ENCODE data around the gene UBP1.
"Not testable (repeated sequence)": the region's sequence is repeated elsewhere in the genome, so short reads cannot be mapped to it uniquely, and the experiment has no call there.

The UBP1 gene

GRCh38 chr3:33459577-33459976 is 19.4 kb upstream of the UBP1 start:
- POLR2A ChIA-PET; H3K4me1 ChIP-seq (ENCODE audit: control insufficient read depth, insufficient read depth, low read length); H3K27ac ChIP-seq (ENCODE audit: extremely low read depth, low read depth, low read length); H3K9me3 ChIP-seq (ENCODE audit: control insufficient read depth, insufficient read depth, low read depth, low read length); H3K4me3 ChIP-seq (ENCODE audit: low read depth, low read length); H3K36me3 ChIP-seq (ENCODE audit: control insufficient read depth in 2 of 2, insufficient read depth in 1 of 2, low read length in 2 of 2); CTCF ChIA-PET: not testable (repeated sequence)
- TF ChIP-seq SETDB1 (IDR thresholded peaks at IDR 0.05; ENCODE audit: insufficient read length, low read length) (peak; percentile 49), ZNF280D (tag by site-specific recombination; IDR thresholded peaks at IDR 0.05) (0 out of 2 replicates have a peak, but pooled peaks have one; percentile 73)

- Histone ChIP-seq H3K9me3 (ENCODE audit: control insufficient read depth, insufficient read depth, low read depth, low read length) (no peaks in the 10 kb centered on the region), H3K27ac (ENCODE audit: extremely low read depth, low read depth, low read length) (no peak overlapping the region), H3K4me3 (ENCODE audit: low read depth, low read length) (no peak overlapping the region), H3K36me3 (ENCODE audit: control insufficient read depth in 2 of 2, insufficient read depth in 1 of 2, low read length in 2 of 2) (no peaks in the 10 kb centered on the region), H3K4me1 (ENCODE audit: control insufficient read depth, insufficient read depth, low read length) (no peaks in the 10 kb centered on the region)
- POLR2A ChIA-PET: no interaction called here
- no peak for TF ChIP-seq ZNF561 (tag by site-specific recombination; IDR thresholded peaks at IDR 0.05; ENCODE audit: borderline replicate concordance)
- no peak for TF ChIP-seq ZNF274 (IDR thresholded peaks at IDR 0.05; ENCODE audit: low read length)
- no peak for TF ChIP-seq ZNF274 (tag by site-specific recombination; IDR thresholded peaks at IDR 0.05; ENCODE audit: borderline replicate concordance)
- no peak for TF ChIP-seq ZNF223 (tag by site-specific recombination; IDR thresholded peaks at IDR 0.05)
- no peak for TF ChIP-seq HOXA7 (CRISPR knock-in tag; IDR thresholded peaks at IDR 0.05; ENCODE audit: borderline replicate concordance)
- no peak for TF ChIP-seq SCRT2 (tag by site-specific recombination; IDR thresholded peaks at IDR 0.05)
- TF ChIP-seq ZNF768 (tag by site-specific recombination; IDR thresholded peaks at IDR 0.05): no peak
- no peak for TF ChIP-seq ZFP69B (tag by site-specific recombination; IDR thresholded peaks at IDR 0.05)
- no peak for TF ChIP-seq ZNF202 (tag by site-specific recombination; IDR thresholded peaks at IDR 0.05; ENCODE audit: borderline replicate concordance)
- CTCF ChIA-PET: no interaction called here
These were observed 18.2 kb upstream of the UBP1 start for GRCh38 chr3:33458446-33458845.

- Histone ChIP-seq H3K9me3 (ENCODE audit: control insufficient read depth, insufficient read depth, low read depth, low read length) (no peaks in the 10 kb centered on the region), H3K4me1 (ENCODE audit: control insufficient read depth, insufficient read depth, low read length) (no peaks in the 10 kb centered on the region), H3K36me3 (ENCODE audit: control insufficient read depth in 2 of 2, insufficient read depth in 1 of 2, low read length in 2 of 2) (no peaks in the 10 kb centered on the region), H3K4me3 (ENCODE audit: low read depth, low read length) (no peak overlapping the region), H3K27ac (ENCODE audit: extremely low read depth, low read depth, low read length) (no peak overlapping the region)
- ChIA-PET CTCF (no interaction called here), POLR2A (interaction anchor here (0.9 kb wide), 1 partner anchor 16 kb away, joined by 10 read pairs; the partner anchor contains the start of gene UBP1)
- TF ChIP-seq ZBTB10 (tag by site-specific recombination; IDR thresholded peaks at IDR 0.05) (no peak), SP7 (tag by site-specific recombination; IDR thresholded peaks at IDR 0.05) (no peak), PBX3 (CRISPR knock-in tag; IDR thresholded peaks at IDR 0.05) (no peak), ZNF37A (tag by site-specific recombination; IDR thresholded peaks at IDR 0.05) (no peak), ZNF768 (tag by site-specific recombination; IDR thresholded peaks at IDR 0.05) (no peak), ZNF426 (tag by site-specific recombination; IDR thresholded peaks at IDR 0.05) (no peak), ZNF777 (tag by site-specific recombination; IDR thresholded peaks at IDR 0.05; ENCODE audit: borderline replicate concordance) (no peak), GLI2 (tag by site-specific recombination; IDR thresholded peaks at IDR 0.05; ENCODE audit: borderline replicate concordance, low read depth) (no peak), ZNF16 (tag by site-specific recombination; IDR thresholded peaks at IDR 0.05; ENCODE audit: low read depth) (no peak), ZNF645 (tag by site-specific recombination; IDR thresholded peaks at IDR 0.05) (no peak), ZEB2 (tag by site-specific recombination; IDR thresholded peaks at IDR 0.05) (no peak), KLF8 (tag by site-specific recombination; IDR thresholded peaks at IDR 0.05) (no peak), ZBTB17 (tag by site-specific recombination; IDR thresholded peaks at IDR 0.05) (no peak), ZNF580 (tag by site-specific recombination; IDR thresholded peaks at IDR 0.05) (no peak), ZNF202 (tag by site-specific recombination; IDR thresholded peaks at IDR 0.05; ENCODE audit: borderline replicate concordance) (no peak), ZNF837 (tag by site-specific recombination; IDR thresholded peaks at IDR 0.05) (no peak)
These were observed 16.6 kb upstream of the UBP1 start for GRCh38 chr3:33456756-33457155.
